Measurements from ENCODE around the gene KCND3. TPM values are rescaled to one million over a fixed set of nuclear protein-coding genes. Genes with fewer than 3 reads are reported as not detected.

KCND3 gene
- total RNA-seq, 1 donor from 2014 or later: 0.43 TPM

DNA sequence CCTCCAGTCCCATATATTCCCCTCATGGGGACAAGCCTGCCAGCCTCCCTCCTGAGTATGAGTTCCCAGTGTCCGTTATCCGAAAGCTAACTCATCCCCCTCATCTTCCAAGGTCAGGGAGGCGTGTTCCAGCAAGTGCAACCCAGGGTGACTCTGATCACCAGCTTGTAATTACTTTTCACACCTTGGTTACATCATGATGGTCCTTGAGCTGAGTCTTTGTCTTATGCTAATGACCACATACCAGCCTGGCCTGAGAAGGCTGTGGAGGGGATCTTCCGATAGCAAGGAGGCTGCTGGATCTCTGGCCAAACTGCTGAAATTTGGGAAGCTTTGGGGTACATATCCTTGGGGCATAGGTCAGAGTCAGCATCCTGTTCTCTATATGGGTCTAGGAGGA is 134.2 kb downstream of the KCND3 start:
- Histone ChIP-seq H3K4me3 (ENCODE audit: insufficient read depth, low read depth, low read length) (no peak overlapping the region), H3K4me1 (ENCODE audit: insufficient read depth, low read length) (no peaks in the 10 kb centered on the region), H3K79me2 (ENCODE audit: insufficient read depth, low read length) (no peaks in the 10 kb centered on the region), H3K27ac (ENCODE audit: low read depth, low read length) (no peak overlapping the region), H3K9ac (ENCODE audit: low read length) (no peak overlapping the region), H3K9me3 (ENCODE audit: insufficient read depth, low read depth, low read length) (no peaks in the 10 kb centered on the region), H4K20me1 (ENCODE audit: insufficient read depth, low read length) (no peaks in the 10 kb centered on the region), H3K4me2 (ENCODE audit: low read length) (no peak overlapping the region), H3K36me3 (ENCODE audit: insufficient read depth, low read length) (no peaks in the 10 kb centered on the region), H3K27me3 (ENCODE audit: insufficient read depth, low read length) (peaks cover 2% of the 10 kb centered on the region), H2AFZ (ENCODE audit: low read depth, low read length) (no peak overlapping the region)
- no peak for FAIRE-seq
- Mint-ChIP-seq H3K4me1 (ENCODE audit: low read depth, unreplicated experiment) (peaks cover 3% of the 10 kb centered on the region), H3K36me3 (ENCODE audit: low read depth, unreplicated experiment) (no peaks in the 10 kb centered on the region), H3K9me3 (ENCODE audit: unreplicated experiment) (peaks cover 2% of the 10 kb centered on the region), H3K4me3 (ENCODE audit: unreplicated experiment) (no peak overlapping the region), H3K27ac (ENCODE audit: unreplicated experiment) (no peak overlapping the region), H3K27me3 (ENCODE audit: low read depth, unreplicated experiment) (peaks cover 33% of the 10 kb centered on the region)
- DNase-seq (ENCODE audit: low read depth): no peak
- TF ChIP-seq EZH2 (IDR thresholded peaks at IDR 0.05; ENCODE audit: insufficient read depth, low read length): no peak
- TF ChIP-seq, protein P1, sequence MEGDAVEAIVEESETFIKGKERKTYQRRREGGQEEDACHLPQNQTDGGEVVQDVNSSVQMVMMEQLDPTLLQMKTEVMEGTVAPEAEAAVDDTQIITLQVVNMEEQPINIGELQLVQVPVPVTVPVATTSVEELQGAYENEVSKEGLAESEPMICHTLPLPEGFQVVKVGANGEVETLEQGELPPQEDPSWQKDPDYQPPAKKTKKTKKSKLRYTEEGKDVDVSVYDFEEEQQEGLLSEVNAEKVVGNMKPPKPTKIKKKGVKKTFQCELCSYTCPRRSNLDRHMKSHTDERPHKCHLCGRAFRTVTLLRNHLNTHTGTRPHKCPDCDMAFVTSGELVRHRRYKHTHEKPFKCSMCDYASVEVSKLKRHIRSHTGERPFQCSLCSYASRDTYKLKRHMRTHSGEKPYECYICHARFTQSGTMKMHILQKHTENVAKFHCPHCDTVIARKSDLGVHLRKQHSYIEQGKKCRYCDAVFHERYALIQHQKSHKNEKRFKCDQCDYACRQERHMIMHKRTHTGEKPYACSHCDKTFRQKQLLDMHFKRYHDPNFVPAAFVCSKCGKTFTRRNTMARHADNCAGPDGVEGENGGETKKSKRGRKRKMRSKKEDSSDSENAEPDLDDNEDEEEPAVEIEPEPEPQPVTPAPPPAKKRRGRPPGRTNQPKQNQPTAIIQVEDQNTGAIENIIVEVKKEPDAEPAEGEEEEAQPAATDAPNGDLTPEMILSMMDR (IDR thresholded peaks at IDR 0.05; ENCODE audit: insufficient read depth, low read depth, low read length): no peak

DNA sequence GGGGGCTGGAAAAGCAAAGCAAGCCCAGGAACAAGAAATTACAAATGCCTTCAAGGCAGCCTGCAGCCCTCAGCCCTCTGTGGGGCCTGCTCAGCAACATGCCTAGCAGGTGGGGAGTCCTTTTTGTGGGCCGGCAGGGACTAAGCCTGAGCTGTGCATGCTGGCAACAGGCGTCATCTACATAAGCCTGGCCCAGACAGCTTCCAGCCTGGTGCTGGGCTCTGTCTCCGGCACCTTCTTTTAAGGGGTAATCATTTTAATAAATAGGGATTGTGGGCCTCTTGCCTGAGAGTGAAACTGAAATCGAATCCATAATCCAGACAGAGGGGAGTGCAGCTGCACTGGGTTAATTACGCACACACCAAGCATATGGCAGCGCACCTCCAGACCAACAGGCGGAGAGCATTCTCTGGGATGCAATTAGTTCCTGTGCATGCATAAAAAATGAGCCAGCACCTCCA is 137.2 kb downstream of the KCND3 start:
- DNase-seq (ENCODE audit: low read depth): no peak
- Histone ChIP-seq H3K4me3 (ENCODE audit: insufficient read depth, low read depth, low read length) (no peak overlapping the region), H3K27ac (ENCODE audit: low read depth, low read length) (no peak overlapping the region), H3K36me3 (ENCODE audit: insufficient read depth, low read length) (no peaks in the 10 kb centered on the region), H3K9me3 (ENCODE audit: insufficient read depth, low read depth, low read length) (no peaks in the 10 kb centered on the region), H2AFZ (ENCODE audit: low read depth, low read length) (no peak overlapping the region), H3K79me2 (ENCODE audit: insufficient read depth, low read length) (no peaks in the 10 kb centered on the region), H3K4me2 (ENCODE audit: low read length) (no peak overlapping the region), H3K9ac (ENCODE audit: low read length) (no peak overlapping the region), H4K20me1 (ENCODE audit: insufficient read depth, low read length) (no peaks in the 10 kb centered on the region), H3K4me1 (ENCODE audit: insufficient read depth, low read length) (no peaks in the 10 kb centered on the region), H3K27me3 (ENCODE audit: insufficient read depth, low read length) (peaks cover 2% of the 10 kb centered on the region)
- Mint-ChIP-seq H3K4me3 (ENCODE audit: unreplicated experiment) (no peak overlapping the region), H3K36me3 (ENCODE audit: low read depth, unreplicated experiment) (no peaks in the 10 kb centered on the region), H3K9me3 (ENCODE audit: unreplicated experiment) (peaks cover 2% of the 10 kb centered on the region), H3K27ac (ENCODE audit: unreplicated experiment) (no peak overlapping the region), H3K27me3 (ENCODE audit: low read depth, unreplicated experiment) (peaks cover 31% of the 10 kb centered on the region), H3K4me1 (ENCODE audit: low read depth, unreplicated experiment) (peaks cover 3% of the 10 kb centered on the region)
- FAIRE-seq: no peak
- TF ChIP-seq EZH2 (IDR thresholded peaks at IDR 0.05; ENCODE audit: insufficient read depth, low read length): no peak
- TF ChIP-seq, protein P1 (IDR thresholded peaks at IDR 0.05; ENCODE audit: insufficient read depth, low read depth, low read length): no peak

DNA sequence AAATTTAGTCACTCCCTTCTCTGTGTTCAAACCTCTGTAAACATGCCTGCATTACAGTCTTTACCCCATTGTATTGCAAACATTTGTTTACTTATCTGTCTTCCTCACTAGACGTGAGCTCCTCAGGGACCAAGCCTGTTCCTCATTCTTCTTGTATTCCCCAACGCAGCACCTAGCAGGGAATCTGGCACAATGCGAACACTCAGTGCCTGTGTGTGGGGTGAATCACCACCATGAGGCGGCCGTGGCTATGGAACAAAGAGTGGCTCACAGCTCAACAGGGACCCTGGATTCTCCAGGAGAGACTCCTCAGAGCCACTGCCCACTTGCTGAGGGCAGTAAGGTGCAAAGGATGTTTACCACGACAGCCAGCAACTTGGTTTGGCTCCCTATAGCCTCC is 137.9 kb downstream of the KCND3 start:
- H3K4me2 ChIP-seq (ENCODE audit: low read length): no peak overlapping the region
- peaks cover 26% of the 10 kb centered on the region for H3K27me3 Mint-ChIP-seq (ENCODE audit: low read depth, unreplicated experiment)

More for the DNA sequence above, 137.9 kb downstream of the KCND3 start:
- no peak for FAIRE-seq
- Histone ChIP-seq H3K9me3 (ENCODE audit: insufficient read depth, low read depth, low read length) (no peaks in the 10 kb centered on the region), H3K4me3 (ENCODE audit: insufficient read depth, low read depth, low read length) (no peak overlapping the region), H2AFZ (ENCODE audit: low read depth, low read length) (no peak overlapping the region), H3K36me3 (ENCODE audit: insufficient read depth, low read length) (no peaks in the 10 kb centered on the region), H3K27me3 (ENCODE audit: insufficient read depth, low read length) (peaks cover 2% of the 10 kb centered on the region), H4K20me1 (ENCODE audit: insufficient read depth, low read length) (no peaks in the 10 kb centered on the region), H3K79me2 (ENCODE audit: insufficient read depth, low read length) (no peaks in the 10 kb centered on the region), H3K27ac (ENCODE audit: low read depth, low read length) (no peak overlapping the region), H3K9ac (ENCODE audit: low read length) (no peak overlapping the region), H3K4me1 (ENCODE audit: insufficient read depth, low read length) (no peaks in the 10 kb centered on the region)
- peaks cover 3% of the 10 kb centered on the region for H3K4me1 Mint-ChIP-seq (ENCODE audit: low read depth, unreplicated experiment)
- no peak overlapping the region for H3K4me3 Mint-ChIP-seq (ENCODE audit: unreplicated experiment)
- H3K36me3 Mint-ChIP-seq (ENCODE audit: low read depth, unreplicated experiment): no peaks in the 10 kb centered on the region
- peaks cover 2% of the 10 kb centered on the region for H3K9me3 Mint-ChIP-seq (ENCODE audit: unreplicated experiment)
- TF ChIP-seq EZH2 (IDR thresholded peaks at IDR 0.05; ENCODE audit: insufficient read depth, low read length): no peak
- TF ChIP-seq, protein P1 (IDR thresholded peaks at IDR 0.05; ENCODE audit: insufficient read depth, low read depth, low read length): no peak
- no peak overlapping the region for H3K27ac Mint-ChIP-seq (ENCODE audit: unreplicated experiment)
- no peak for DNase-seq (ENCODE audit: low read depth)

All from astrocyte (in vitro differentiated cells and primary cell).